Neural progenitor cell (in vitro differentiated cells): ENCODE measurements around the gene PLCD3.

ENCODE experiments used
- CTCF ChIP-seq: fragments of 200-600 bp; sonication (generic); IDR thresholded peaks from 2 replicates; pipeline ENCODE4 v1.5.1; 2017; ENCODE audit warnings: antibody characterized with exemption, mild to moderate bottlenecking
- EZH2 ChIP-seq: fragments of 200-600 bp; sonication (generic); IDR thresholded peaks from 2 replicates; pipeline ENCODE4 v1.6.1; 2017; ENCODE audit warnings: antibody characterized with exemption, mild to moderate bottlenecking, moderate library complexity

- no peak for TF ChIP-seq EZH2
- no peak for TF ChIP-seq CTCF
Measured at GRCh38 chr17:45103269-45103795, 29.0 kb downstream of the PLCD3 start.
